Femur (tissue), 1 donor: ENCODE data around the gene KDM5A.
"Not testable (repeated sequence)": the region's sequence is repeated elsewhere in the genome, so short reads cannot be mapped to it uniquely, and the experiment has no call there.

Experiments
- DNase-seq: peaks from one replicate; pipeline ENCODE4 v3.0.0-alpha.2; 2017

KDM5A gene

DNA sequence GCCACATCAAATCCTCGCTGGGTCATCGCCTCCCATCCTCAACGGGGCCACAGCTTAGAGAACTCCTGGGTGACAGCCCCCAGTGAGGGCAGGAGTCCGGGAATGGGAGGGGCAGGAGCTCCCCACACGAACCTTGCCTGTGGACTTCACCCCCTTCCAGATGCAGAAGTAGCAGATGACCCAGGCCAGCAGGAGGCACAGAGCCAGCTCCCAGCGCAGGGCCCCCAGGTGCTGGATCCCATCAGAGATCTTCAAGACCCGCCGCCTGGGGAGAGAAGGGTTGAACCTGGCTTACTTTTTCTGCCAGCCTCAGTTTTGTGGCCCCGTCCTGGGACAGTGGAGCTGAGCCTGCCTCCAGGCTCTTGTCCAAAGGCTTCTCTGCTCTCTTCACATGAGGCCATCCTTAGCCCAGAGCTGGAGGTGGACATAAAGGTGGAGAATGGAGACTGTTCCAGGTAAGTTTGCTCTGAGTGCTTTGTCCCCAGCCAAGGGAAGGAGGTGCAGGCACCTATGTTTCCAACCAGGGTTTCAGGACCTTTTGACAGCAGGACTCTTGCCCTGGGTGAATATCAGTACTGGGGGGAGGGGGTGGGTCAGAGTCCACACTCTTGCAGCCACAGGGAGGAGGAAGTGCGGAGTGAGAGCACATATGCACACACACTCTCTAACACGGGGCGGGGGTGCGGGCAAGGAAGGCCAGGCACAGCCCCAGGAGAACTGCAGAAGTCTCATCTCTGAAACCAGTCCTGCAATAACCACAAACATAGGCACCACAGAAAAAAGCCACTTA is 151.9 kb downstream of the KDM5A start:
- no peak for DNase-seq

DNA sequence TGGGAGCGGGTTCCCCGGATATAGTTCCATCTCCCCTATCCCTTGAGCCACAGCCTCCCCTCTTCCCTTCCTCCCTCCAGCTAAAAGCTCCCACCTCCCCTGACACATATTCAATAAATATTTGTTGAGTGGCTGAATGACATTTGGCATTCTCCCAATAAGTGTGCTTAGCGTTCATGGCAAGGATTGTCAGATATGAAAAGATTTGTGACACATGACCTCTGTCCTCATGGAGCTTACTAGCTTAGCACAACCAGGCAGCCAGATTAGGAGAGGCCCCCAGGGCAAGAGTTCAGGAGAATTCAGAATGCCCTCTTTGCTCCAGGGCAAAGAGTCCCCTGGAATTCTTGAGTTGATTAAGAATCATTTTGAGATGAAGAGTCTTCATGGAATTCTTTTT is 152.7 kb downstream of the KDM5A start:
- DNase-seq = no peak

DNA sequence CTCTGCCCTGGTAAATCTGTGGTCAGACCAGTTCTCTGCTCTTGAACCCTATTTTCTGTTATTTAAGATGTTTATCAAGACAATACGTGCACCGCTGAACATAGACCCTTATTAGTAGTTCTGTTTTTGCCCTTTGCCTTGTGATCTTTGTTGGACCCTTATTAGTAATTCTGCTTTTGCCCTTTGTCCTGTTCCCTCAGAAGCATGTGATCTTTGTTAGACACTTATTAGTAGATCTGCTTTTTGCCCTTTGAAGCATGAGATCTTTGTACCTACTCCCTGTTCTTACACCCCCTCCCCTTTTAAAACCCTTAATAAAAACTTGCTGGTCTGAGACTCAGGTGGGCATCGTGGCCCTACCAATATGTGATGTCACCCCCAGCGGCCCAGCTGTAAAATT is 153.2 kb downstream of the KDM5A start:
- DNase-seq = not testable (repeated sequence)

DNA sequence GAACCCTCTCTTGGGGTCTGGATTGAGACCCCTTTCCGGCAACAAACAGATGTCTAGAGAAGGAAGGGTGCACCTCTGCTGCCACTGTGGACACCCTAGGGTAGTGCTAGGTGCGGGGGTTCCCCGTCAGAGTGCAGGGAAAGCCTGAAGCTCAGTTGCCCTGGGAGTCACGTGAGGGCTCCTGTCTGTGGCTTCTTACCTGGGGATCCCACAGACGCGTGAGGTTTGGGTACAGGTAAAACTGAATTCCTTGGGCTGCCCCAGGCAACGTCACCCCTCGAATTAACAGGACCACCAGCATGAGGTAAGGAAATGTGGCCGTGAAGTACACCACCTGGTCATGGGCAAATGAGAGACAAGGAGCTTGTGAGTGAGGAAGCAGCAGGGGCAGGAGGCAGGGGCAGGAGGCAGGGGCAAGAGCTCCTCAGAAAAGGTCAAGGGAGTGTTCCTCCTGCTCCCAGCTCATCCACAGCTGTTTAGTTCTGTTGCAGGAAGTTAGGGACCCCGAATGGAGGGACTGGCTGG is 154.2 kb downstream of the KDM5A start:
- no peak for DNase-seq

DNA sequence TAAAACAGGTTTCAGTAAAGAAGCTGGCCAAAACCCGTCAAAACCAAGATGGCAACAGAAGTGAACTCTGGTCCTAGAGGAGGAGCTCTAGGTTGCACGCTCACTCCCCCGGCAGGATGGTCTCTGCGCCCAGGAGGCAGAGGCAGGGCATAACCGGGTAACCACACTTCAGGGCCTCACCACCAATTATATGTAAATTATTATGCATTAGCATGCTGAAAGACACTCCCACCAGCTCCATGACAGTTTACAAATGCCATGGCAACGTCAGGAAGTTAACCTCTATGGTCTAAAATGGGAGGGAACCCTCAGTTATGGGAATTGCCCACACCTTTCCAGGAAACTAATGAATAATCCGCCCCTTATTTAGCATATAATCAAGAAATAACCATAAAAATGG is 155.1 kb downstream of the KDM5A start:
- DNase-seq = no peak

DNA sequence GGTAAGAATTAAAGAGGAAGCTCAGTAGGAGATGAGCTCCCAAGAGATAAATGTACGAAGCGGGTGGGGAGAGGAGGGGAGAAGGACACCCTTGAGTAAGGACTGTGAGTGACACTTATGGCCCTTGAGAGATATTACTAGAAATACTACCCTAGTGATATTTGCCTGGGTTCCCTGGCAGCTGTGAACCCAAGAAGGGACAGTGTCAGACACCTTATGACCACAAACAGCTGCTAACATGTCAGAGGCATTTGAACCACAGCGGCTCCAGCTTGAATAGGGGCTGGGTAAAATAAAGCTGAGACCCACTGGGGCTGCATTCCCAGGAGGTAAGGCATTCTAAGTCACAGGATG is 155.5 kb downstream of the KDM5A start:
- DNase-seq = no peak

DNA sequence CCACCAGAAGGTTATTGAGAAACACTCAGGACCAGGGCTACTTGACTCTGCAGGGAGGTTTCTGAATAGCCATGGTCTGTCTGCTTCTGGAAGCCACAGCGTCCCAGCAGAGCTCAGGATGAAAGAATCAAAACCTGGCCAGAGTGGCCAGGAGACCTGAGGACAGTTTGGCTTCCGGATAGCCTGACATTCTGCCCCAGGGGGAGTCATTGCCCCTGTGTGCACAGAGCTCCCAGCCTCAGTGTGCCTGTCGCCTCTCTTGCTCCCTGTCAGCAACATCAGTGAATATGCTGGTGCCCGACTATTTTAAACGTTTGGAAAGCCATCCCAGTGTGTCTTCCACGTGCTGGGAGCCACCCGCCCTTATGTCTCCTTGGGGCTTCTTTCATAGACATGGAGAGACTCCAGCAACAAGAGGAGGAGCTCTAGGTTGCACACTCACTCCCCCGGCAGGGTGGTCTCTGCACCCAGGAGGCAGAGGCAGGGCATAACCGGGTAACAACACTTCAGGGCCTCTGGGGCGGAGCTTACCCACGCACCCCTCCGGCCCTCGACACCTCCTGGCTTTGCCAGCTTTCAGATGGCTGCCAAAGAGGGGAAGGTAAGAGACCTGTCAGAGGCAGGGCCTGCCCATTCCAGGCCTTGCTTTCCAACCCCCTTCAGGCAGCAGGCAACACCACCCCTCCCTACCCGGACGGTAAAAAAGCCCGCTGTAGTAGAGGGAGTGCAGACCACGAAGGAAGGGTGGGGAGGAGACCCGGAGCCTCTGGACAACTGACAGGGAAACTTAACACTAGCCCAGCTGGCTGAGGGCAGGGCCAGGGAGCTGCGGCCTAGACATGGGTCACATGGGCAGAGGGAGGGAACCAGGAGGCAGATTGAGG is 156.1 kb downstream of the KDM5A start:
- DNase-seq = peak; percentile 69

DNA sequence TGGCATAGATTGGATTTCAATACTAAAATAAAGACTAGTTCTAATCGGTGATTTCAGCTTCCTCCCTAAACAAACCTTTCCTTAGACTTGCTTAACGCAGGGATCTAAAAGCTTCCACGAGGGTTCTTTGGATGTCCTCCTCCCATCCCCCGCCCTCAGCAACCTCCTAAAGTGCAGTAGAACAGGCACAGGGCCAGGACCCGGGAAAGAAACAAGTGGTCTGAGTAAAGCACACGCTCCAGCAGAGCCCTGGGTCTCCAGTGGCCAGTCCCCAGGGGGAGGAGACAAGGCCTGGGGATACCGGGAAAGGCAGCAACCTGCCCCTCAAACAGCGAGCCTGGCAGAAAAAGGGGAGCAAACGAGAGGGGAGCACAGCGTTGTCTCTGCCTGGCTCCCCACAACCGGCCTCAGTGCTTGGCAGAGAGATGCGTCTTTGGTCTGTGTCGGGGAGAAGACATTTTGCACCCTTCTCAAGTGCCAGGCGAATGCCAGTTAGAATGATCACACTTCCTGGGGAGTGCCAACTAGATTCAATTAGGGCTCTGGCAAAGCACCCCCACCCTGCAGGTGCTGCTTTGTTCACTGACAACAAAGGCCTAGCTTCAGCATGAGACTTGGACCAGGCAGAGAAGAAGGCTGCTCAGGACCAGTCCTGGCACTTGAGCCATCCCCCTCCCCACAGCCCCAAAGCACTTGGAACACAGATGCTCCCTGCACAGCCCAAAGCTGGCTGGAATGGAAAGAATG is 158.0 kb downstream of the KDM5A start:
- DNase-seq = no peak
